Stimulated activated CD8-positive, alpha-beta memory T cell treated with anti-CD3 and anti-CD28 coated beads, Interleukin-7, amount 100 ng/mL, for 48 hours (primary cell): ENCODE data around the gene SLC13A3.

Experiments used
- DNase-seq, 2 donors: peaks; one replicate each; pipeline ENCODE4 v3.0.0-alpha.2; 2020; ENCODE audit warnings: low read depth in 1 of 2; ENCODE audit errors: extremely low read depth in 1 of 2

Gene SLC13A3

GRCh38 chr20:46651091-46651962, at the start of gene SLC13A3:
Gene SLC13A3, minus strand, starts transcription at chr20:46651459. Its CDS starts 38 bp downstream, at chr20:46651421.
- DNase-seq = no peak

- DNase-seq = no peak
Measured at GRCh38 chr20:46701057-46701456, 49.8 kb upstream of the SLC13A3 start.

DNA sequence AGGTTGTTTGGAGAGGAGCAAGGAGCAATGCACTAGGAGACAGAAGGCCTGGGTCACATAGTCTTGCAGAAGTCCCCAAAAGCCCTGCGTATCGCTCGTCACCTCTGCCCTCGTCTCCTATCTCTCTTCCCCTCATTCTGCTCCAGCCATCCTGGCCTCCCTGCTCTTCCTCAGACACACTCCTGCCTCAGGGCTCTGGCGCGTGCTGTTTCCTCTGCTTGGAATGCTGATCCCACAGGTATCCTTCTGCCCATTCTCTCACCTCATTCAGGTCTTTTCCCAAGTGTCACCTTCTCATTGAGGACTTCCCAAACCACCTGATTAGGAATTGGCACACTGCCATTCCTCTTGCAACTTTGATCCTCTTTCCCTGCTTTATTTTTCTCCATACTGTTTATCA, 49.2 kb upstream of the SLC13A3 start:
- DNase-seq = no peak

- no peak for DNase-seq
Measured at GRCh38 chr20:46699651-46700359, 48.5 kb upstream of the SLC13A3 start.

GRCh38 chr20:46698788-46699187, 47.5 kb upstream of the SLC13A3 start:
- DNase-seq = no peak

- DNase-seq = no peak
Measured at GRCh38 chr20:46696791-46697279, 45.6 kb upstream of the SLC13A3 start.

GRCh38 chr20:46695892-46696291, 44.6 kb upstream of the SLC13A3 start:
- no peak for DNase-seq

GRCh38 chr20:46694484-46694883, 43.2 kb upstream of the SLC13A3 start:
- DNase-seq = no peak

GRCh38 chr20:46691196-46691595, 39.9 kb upstream of the SLC13A3 start:
- no peak for DNase-seq

GRCh38 chr20:46690219-46691106, 39.2 kb upstream of the SLC13A3 start:
- no peak for DNase-seq

DNA sequence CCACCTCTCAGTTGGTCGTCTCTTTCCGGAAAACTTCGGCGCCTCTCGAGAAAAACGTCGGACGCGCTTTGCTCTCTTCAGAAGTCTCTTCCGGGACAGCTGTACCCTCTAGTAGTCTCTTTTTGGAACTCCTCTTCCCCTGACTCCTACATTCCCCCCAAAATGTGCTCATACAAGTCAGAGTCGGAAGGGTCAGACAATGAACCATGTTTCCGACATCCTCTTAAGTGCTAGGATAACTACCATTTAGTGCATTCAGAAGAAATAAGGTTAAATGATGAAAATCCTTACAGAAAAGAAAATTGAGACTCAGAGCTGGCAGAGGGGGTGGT, 38.5 kb upstream of the SLC13A3 start:
- DNase-seq = no peak

DNA sequence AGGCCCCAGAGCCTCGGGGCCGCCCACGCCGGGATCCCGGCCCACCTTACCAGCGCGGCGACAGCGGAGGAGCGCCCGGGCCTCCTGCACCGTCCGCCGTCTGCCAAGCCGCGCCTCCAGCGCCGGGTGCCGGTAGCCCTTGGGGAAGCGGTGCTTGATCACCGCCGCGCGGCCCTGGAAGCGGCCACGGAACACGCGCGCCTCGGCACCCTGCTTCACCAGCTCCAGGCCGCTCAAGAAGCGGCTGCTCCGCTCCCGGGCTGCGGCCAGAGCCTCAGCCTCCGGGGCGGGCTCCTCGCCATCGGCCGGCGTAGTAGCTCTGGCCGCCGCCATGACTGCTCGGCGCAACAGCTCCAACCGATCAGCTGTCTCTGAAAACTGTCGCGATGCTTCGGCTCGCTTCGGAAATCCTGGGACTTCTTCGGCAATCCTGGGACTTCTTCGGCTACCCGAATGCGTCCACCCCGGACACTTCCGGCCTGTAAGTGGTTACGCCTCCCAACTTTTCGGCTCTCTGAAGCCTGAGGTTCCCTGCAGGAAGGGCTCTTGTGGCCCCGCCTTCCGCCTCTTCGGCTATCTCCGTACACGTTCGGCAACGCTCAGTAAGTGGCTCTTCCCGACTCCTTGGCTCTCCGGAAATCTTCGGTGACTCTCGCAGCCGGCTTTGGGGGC, 38.0 kb upstream of the SLC13A3 start, which contains the start of gene TP53RK:
TP53RK (minus strand) TSS at position 363 of the 672 bp plus-strand sequence; CDS start at position 333, 30 bp downstream.
- peak; percentile 89 to 98 for DNase-seq

- no peak for DNase-seq
Measured at GRCh38 chr20:46688151-46689081, 37.2 kb upstream of the SLC13A3 start.

DNA sequence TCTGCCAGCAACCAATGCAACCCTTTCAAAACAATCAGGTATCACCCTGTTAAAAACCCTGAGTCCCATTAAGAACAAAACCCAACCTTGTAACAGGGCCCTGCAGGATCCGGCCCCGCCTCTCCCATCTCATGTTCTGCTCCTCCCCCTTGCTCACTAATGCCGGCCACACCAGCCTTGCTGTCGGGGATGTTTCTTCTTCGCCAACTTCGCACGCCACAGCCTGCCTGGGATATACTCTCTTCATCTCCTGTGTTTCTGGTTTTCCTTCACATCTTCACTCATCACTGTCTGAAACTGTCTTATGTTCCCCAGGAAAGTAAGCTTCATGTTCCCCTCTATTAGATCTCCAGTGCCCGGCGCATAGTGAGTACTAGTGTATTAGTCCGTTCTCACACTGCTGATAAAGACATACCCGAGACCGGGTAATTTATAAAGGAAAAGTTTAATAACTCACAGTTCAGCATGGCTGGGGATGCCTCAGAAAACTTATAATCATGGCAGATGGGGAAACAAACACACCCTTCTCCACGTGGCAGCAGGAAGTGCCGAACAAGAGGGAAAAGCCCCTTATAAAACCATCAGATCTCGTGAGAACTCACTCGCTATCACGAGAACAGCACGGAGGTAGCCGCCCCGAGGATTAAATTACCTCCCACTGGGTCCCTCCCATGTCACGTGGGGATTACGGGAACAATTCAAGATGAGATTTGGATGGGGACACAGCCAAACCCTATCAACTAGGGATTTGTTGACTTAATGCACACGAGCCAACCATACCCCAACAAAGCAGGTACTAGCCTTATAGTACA, 32.9 kb upstream of the SLC13A3 start:
- no peak for DNase-seq

- DNase-seq = no peak
Measured at GRCh38 chr20:46683668-46683938, 32.3 kb upstream of the SLC13A3 start.

DNA sequence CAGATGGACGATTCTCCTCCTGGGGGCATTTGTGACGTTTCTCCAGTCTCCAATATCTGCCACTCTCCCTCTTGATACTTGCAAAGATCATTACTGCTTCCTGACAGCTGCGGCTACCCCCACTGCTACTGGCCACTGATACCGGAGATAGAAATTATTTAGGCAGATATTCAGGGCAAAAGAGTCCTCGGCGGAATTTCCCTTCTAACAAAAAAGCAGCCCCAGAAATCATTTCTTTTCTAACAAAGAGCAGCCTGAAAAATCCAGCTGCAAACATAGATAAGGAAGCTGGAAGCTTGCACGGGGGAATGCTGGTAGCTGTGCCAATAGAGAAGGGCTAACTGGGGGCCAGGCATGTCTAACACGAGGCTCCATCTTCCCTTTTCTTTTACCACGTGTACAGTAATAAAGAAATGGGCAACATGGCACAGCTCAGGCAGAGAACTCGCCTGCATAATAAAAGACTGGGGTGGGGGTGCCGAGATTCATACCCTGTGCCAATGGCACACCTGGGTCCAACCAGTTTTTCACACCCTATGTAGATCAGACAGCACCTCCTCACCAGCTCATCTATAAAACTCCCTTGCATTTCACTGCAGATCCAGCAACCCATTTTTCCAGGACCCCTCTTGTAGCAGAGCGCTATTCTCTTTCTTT, 31.9 kb upstream of the SLC13A3 start:
- no peak for DNase-seq

DNA sequence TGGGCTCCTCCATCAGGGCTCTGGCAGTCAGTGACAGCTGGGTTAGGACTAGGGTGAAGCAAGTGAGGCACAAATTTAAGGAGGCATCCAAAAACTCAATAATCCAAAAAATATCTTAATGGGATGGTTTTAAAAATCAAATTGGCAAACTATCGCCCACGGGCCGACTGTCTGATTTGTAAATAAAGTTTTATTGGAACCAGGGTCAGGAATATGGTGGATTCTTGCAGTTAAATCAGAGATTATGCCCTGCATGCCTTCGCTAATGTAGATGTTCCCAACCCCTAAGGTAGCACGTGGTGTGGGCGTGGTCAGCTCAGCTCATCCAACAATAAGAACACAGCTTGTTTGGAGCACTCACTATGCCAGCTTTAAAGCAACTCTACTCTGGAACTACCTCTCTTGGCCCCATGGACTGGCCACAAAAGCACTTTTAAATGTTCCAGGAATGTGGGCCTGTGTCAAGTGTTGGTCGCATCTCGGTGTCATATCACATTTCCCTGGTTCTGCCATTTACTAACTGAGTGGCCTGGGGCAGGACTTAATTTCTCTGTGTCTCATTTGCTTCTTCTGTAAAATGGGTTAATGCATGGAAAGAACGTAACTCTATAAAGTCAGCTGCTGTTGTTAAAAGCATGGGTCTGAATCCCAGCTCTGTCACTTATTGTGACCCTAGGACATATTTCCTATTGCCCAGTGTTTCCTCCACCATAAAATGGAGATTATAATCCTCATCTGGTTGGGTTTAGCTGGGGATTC, 31.0 kb upstream of the SLC13A3 start:
- DNase-seq = no peak
